ENCODE results near the gene CST9.

GRCh38 chr20:23639490-23639958 is 33.8 kb upstream of the CST9 start:
- TF ChIP-seq SUZ12 (IDR thresholded peaks at IDR 0.05; ENCODE audit: extremely low read depth, insufficient read depth, insufficient read length) (no peak), ZNF274 (IDR thresholded peaks at IDR 0.05; ENCODE audit: low read depth, low read length) (no peak), YY1 (IDR thresholded peaks at IDR 0.05; ENCODE audit: insufficient read depth, insufficient read length) (no peak)

All from NT2/D1 (cell line).